HepG2 (cell line): ENCODE data around the gene SLC7A10. TPM values are rescaled to one million over a fixed set of nuclear protein-coding genes. Genes with fewer than 3 reads are reported as not detected.

ENCODE experiments used
- ARNTL ChIP-seq: sonication (generic); formaldehyde crosslinking; IDR thresholded peaks from 2 replicates; pipeline ENCODE4 v1.4.0; 2020; ENCODE audit warnings: mild to moderate bottlenecking, missing genetic modification reagents
- ATF2 ChIP-seq: sonication (generic); formaldehyde crosslinking; IDR thresholded peaks from 2 replicates; pipeline ENCODE4 v1.4.0; 2020; ENCODE audit warnings: missing genetic modification reagents
- BCL6 ChIP-seq: IDR thresholded peaks from 2 replicates; pipeline ENCODE4 v1.6.1; 2016; ENCODE audit warnings: missing genetic modification reagents, missing compliant biosample characterization
- CCAR2 ChIP-seq: fragments of 200-400 bp; formaldehyde crosslinking; optimal IDR thresholded peaks from 2 replicates; pipeline ENCODE3; 2018; ENCODE audit warnings: low read depth, mild to moderate bottlenecking, low read length, moderate library complexity
- CEBPZ ChIP-seq: IDR thresholded peaks from 2 replicates; pipeline ENCODE4 v1.6.1; 2012; ENCODE audit warnings: low read length, improper control_type of control experiment
- ELF3 ChIP-seq: IDR thresholded peaks from 2 replicates; pipeline ENCODE4 v1.6.1; 2016; ENCODE audit warnings: missing genetic modification reagents, missing compliant biosample characterization
- FOXO1 ChIP-seq: sonication (generic); formaldehyde crosslinking; IDR thresholded peaks from 2 replicates; pipeline ENCODE4 v1.4.0; 2020; ENCODE audit warnings: missing genetic modification reagents
- HNF1A ChIP-seq, 2 experiments: sonication (generic) in 1 of 2; formaldehyde crosslinking in 1 of 2; IDR thresholded peaks; 2 replicates each; pipeline versions ENCODE4 v1.4.0 to v1.6.1; 2016 to 2020; ENCODE audit warnings: borderline replicate concordance in 1 of 2, low read depth in 1 of 2, mild to moderate bottlenecking in 1 of 2, missing genetic modification reagents in 1 of 2
- SMAD1 ChIP-seq: sonication (generic); formaldehyde crosslinking; IDR thresholded peaks from 2 replicates; pipeline ENCODE4 v1.4.0; 2020; ENCODE audit warnings: missing genetic modification reagents, low read depth, mild to moderate bottlenecking, borderline replicate concordance
- ZNF12 ChIP-seq: sonication (generic); formaldehyde crosslinking; IDR thresholded peaks from 2 replicates; pipeline ENCODE4 v1.5.0; 2020; ENCODE audit warnings: missing genetic modification reagents
- ZNF180 ChIP-seq: sonication (generic); formaldehyde crosslinking; IDR thresholded peaks from 2 replicates; pipeline ENCODE4 v1.4.0; 2020; ENCODE audit warnings: low read depth, missing genetic modification reagents, borderline replicate concordance
- ZNF331 ChIP-seq: sonication (generic); formaldehyde crosslinking; IDR thresholded peaks from 2 replicates; pipeline ENCODE4 v1.4.0; 2020; ENCODE audit warnings: missing genetic modification reagents
- ZNF597 ChIP-seq: sonication (generic); formaldehyde crosslinking; IDR thresholded peaks from 2 replicates; pipeline ENCODE4 v1.5.0; 2020; ENCODE audit warnings: missing genetic modification reagents
- ZSCAN12 ChIP-seq: sonication (generic); formaldehyde crosslinking; IDR thresholded peaks from 2 replicates; pipeline ENCODE4 v1.9.0; 2021; ENCODE audit warnings: mild to moderate bottlenecking, missing genetic modification reagents
- polyA plus RNA-seq, 8 experiments: library from polyadenylated mRNA; depleted of rRNA in 3 of 8; stranded (reverse) in 7 of 8; unstranded in 1 of 8; fragments of >200 nt; fragmentation: Illumina TruSeq in 4 of 8; extraction: Trizol in 4 of 8; gene quantifications; 2 replicates each; pipeline versions ENCODE4 v1.2.1 to v1.2.3, GENCODE V29; 2011 to 2016; ENCODE audit warnings: low read depth in 4 of 8, missing spikeins in 1 of 8, mixed read lengths in 1 of 8; ENCODE audit not compliant: insufficient read depth in 1 of 8
- total RNA-seq, 5 experiments: library from RNA; depleted of rRNA; stranded (reverse); fragments of >200 nt; fragmentation: Illumina TruSeq; extraction: Trizol; gene quantifications; 2 replicates each; pipeline ENCODE4 v1.2.3, GENCODE V29; 2016; ENCODE audit warnings: low read depth in 1 of 5

The SLC7A10 gene
- total and polyA plus RNA-seq, 2 of the 13 experiments (the other 11 are each of a cell fraction or from before 2014, with no cell fraction given): 1.1 to 2.2 TPM

GRCh38 chr19:33247441-33247819 is 21.8 kb upstream of the SLC7A10 start (continued):
- TF ChIP-seq CEBPZ: no peak
- TF ChIP-seq ZNF597: no peak
- TF ChIP-seq ZNF180 (CRISPR knock-in tag): no peak
- TF ChIP-seq FOXO1 (CRISPR knock-in tag): peak; percentile 22; the same call in 1 of the 2 replicates
- no peak for TF ChIP-seq ZNF12 (CRISPR knock-in tag)
- no peak for TF ChIP-seq CCAR2
- TF ChIP-seq HNF1A (IDR thresholded peaks at IDR 0.05; ENCODE audit: low read depth): no peak
- TF ChIP-seq HNF1A (CRISPR knock-in tag; IDR thresholded peaks at IDR 0.05; ENCODE audit: borderline replicate concordance): 0 out of 2 replicates have a peak, but pooled peaks have one; percentile 20
- TF ChIP-seq ARNTL (CRISPR knock-in tag): peak; percentile 37; the same call in 1 of the 2 replicates
- 0 out of 2 replicates have a peak, but pooled peaks have one; percentile 21 for TF ChIP-seq ATF2 (CRISPR knock-in tag)
- peak; percentile 70 for TF ChIP-seq BCL6 (CRISPR knock-in tag)
- TF ChIP-seq ZNF331: no peak; the same call in 1 of the 2 replicates
- no peak for TF ChIP-seq SMAD1
- TF ChIP-seq ELF3 (CRISPR knock-in tag): no peak
- TF ChIP-seq ZSCAN12 (CRISPR knock-in tag): no peak
